SK-N-MC (cell line): ENCODE measurements around the gene ADPRH.

ENCODE experiments used
- EZH2 ChIP-seq: fragments of 200-600 bp; sonication (generic); IDR thresholded peaks from one replicate; pipeline ENCODE4 v1.6.1; 2017; ENCODE audit warnings: antibody characterized with exemption
- POLR2AphosphoS5 ChIP-seq: IDR thresholded peaks from 2 replicates; pipeline ENCODE4 v1.6.1; 2012; ENCODE audit warnings: mild to moderate bottlenecking, low read depth, low read length, borderline replicate concordance

DNA sequence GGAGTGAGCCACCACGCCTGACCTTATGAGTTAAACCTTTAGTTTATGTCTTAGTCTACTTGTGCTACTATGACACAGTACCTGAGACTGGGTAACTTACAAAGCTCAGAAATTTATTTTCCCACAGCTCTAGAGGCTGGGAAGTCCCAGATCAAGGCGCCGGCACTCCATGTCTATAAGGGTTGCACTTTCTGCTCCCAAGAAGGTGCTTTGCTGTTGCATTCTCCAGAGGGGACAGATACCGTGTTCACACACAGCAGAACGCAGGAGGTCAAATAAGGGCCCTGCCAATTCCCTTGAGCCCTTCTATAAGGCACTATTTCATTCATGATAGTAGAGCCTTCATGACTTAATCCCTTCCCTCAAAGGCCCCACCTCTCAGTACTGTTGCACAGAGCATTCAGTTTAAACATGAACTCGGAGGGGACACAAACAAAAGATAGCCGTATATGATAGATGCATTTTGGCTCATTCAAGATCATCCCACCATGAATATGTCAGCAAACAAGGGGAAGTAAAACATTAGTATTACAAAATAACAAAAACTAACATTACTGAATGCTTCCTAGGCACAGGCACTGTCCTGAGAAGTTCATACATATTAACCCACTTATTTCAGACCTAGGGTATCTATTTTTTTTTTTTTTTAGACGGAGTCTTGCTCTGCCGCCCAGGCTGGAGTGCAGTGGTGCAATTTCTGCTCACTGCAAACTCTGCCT, 44.9 kb downstream of the ADPRH start:
- TF ChIP-seq EZH2 (no peak), POLR2AphosphoS5 (no peak)
